OCI-LY3 (cell line): ENCODE results near the gene SATB2.

ENCODE experiments used
- CTCF ChIP-seq: fragments of 200-600, 300-600 bp; sonication (generic); IDR thresholded peaks from 2 replicates; pipeline ENCODE4 v1.5.1; 2014; ENCODE audit warnings: antibody characterized with exemption, low read length, low read depth
- EZH2phosphoT487 ChIP-seq: fragments of 200-600 bp; shearing (Covaris generic); IDR thresholded peaks from 2 replicates; pipeline ENCODE4 v1.6.1; 2018; ENCODE audit warnings: antibody characterized with exemption, mixed run types, low read depth

GRCh38 chr2:199471443-199472057, 13.8 kb upstream of the SATB2 start:
- TF ChIP-seq CTCF (no peak), EZH2phosphoT487 (no peak)
